A673 (cell line): ENCODE measurements around the gene AMDHD2.

Experiments
- CTCF ChIP-seq: fragments of 300-800, 200-600 bp; sonication (generic); conservative IDR thresholded peaks from 2 replicates; pipeline ENCODE4 v1.5.1; 2017; ENCODE audit warnings: low read depth, mild to moderate bottlenecking, antibody characterized with exemption, low read length, moderate library complexity, mixed read lengths
- EZH2 ChIP-seq: fragments of 200-600 bp; sonication (generic); IDR thresholded peaks from 2 replicates; pipeline ENCODE4 v1.6.1; 2017; ENCODE audit warnings: borderline replicate concordance, low read depth, mild to moderate bottlenecking, mixed read lengths, antibody characterized with exemption, low read length; ENCODE audit not compliant: poor library complexity, severe bottlenecking

GRCh38 chr16:2497695-2498484, 22.3 kb upstream of the AMDHD2 start:
- TF ChIP-seq CTCF, result no peak
- no peak for TF ChIP-seq EZH2
